Esophagus muscularis mucosa (tissue), 4 donors: Measurements from ENCODE around the gene HM13.

Experiments used
- EP300 ChIP-seq: sonication (generic); formaldehyde crosslinking; IDR thresholded peaks from one replicate; pipeline ENCODE4 v1.6.1; 2017; ENCODE audit warnings: antibody characterized with exemption
- POLR2AphosphoS5 ChIP-seq, 2 donors: sonication (generic); formaldehyde crosslinking; IDR thresholded peaks; one replicate each; pipeline ENCODE4 v1.6.1; 2017; ENCODE audit warnings: antibody characterized with exemption in 2 of 2
- TF ChIP-seq, protein P1 (sequence below), 3 experiments: fragments of 200-600 bp in 2 of 3; fragments of 450-650 bp in 1 of 3; sonication (generic) in 2 of 3; IDR thresholded peaks; one replicate each; pipeline ENCODE4 v1.5.1; 2017 to 2019; ENCODE audit warnings: antibody characterized with exemption in 3 of 3, mild to moderate bottlenecking in 2 of 3, moderate library complexity in 1 of 3

DNA sequence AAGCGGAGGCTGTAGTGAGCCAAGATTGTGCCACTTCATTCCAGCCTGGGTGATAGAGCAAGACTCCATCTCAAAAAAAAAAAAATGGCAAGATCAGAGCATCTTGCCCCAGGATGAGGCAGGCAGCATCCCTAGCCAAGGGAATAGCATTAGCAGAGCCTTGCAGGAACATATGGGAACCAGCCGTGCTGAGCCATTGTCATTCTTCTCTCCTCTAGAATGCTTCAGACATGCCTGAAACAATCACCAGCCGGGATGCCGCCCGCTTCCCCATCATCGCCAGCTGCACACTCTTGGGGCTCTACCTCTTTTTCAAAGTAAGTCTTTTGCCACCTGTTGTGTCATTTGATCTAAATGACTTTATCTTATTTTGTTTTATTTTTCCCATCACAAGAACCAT, 13.0 kb downstream of the HM13 start:
- TF ChIP-seq, protein P1, sequence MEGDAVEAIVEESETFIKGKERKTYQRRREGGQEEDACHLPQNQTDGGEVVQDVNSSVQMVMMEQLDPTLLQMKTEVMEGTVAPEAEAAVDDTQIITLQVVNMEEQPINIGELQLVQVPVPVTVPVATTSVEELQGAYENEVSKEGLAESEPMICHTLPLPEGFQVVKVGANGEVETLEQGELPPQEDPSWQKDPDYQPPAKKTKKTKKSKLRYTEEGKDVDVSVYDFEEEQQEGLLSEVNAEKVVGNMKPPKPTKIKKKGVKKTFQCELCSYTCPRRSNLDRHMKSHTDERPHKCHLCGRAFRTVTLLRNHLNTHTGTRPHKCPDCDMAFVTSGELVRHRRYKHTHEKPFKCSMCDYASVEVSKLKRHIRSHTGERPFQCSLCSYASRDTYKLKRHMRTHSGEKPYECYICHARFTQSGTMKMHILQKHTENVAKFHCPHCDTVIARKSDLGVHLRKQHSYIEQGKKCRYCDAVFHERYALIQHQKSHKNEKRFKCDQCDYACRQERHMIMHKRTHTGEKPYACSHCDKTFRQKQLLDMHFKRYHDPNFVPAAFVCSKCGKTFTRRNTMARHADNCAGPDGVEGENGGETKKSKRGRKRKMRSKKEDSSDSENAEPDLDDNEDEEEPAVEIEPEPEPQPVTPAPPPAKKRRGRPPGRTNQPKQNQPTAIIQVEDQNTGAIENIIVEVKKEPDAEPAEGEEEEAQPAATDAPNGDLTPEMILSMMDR (IDR thresholded peaks at IDR 0.05) = no peak
- TF ChIP-seq EP300 = no peak
- no peak for TF ChIP-seq POLR2AphosphoS5 (IDR thresholded peaks at IDR 0.05)
